ENCODE measurements around the gene BICDL1.

BICDL1 gene

DNA sequence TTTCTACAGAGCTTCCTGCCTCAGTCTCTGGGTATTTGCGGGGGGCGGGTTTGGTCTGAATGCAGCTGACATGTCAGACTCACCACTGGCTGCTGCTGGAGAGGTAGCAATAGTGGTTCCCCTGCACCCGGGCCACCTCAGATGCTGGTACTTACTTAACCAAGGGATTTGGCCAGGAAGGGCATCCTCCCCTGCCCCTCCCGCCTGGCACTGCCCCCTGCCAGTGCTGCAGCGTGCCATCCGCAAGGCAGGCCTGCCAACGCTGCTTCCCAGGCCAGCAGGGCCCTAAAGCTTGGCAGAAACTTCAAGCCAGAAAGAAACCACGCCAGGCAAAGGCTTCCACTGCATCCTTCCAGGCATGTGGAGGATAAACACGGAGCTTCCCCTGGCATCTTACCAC is 105.4 kb downstream of the BICDL1 start:
- H3K4me3 ChIP-seq (ENCODE audit: low read depth, low read length) = no peak overlapping the region
- no peak for TF ChIP-seq CTCF (IDR thresholded peaks at IDR 0.05; ENCODE audit: borderline replicate concordance, insufficient read depth, low read depth, low read length)

DNA sequence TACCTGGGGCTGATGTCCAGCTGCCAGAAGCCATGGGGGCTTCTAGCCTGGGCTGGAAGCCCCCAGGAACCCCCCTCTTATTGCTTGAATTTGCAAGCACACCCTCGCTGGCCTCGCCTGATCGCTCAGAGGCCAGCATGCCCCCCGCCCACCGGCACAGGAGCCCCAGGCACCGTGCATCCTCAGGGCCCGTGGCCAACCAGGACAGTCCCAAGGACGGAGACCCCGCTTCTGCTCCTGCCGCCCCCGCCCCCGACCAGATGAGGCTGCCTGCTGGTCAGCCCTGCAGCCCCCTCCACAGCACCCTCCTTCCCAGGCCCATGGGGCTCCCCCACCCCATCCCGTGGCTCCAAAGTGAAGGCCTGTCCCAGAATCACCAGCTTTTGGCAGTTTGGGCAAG is 106.3 kb downstream of the BICDL1 start:
- TF ChIP-seq CTCF (IDR thresholded peaks at IDR 0.05; ENCODE audit: borderline replicate concordance, insufficient read depth, low read depth, low read length) = no peak
- no peak overlapping the region for H3K4me3 ChIP-seq (ENCODE audit: low read depth, low read length)

GRCh38 chr12:120095736-120096135 is 106.7 kb downstream of the BICDL1 start:
- no peak overlapping the region for H3K4me3 ChIP-seq (ENCODE audit: low read depth, low read length)
- no peak for TF ChIP-seq CTCF (IDR thresholded peaks at IDR 0.05; ENCODE audit: borderline replicate concordance, insufficient read depth, low read depth, low read length)

DNA sequence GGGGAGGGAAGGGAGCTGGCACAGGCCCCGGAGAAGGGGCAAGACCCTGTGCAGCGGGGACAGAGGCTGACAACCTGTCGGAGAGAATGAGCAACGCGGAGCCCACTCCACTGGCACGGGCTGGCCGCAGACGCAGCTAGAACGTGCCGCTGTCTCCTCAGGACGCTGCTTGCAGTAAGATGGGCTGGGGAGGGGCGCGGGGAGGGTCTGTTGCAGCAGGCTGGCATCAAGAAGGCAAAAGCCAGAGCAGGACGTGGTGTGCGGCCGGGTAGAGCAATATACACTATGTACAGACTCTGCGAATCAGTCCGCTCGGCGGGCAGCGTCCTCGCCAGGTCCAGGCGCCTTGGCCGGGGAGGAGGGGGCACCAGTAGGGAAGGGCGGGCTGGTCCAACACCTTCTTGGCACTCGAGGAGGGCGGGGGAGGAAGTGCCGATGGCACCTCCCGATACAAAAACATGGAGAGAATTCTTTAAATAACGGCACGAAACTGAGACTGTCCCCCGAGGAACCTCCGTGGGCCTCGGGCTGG is 107.7 kb downstream of the BICDL1 start:
- no peak overlapping the region for H3K4me3 ChIP-seq (ENCODE audit: low read depth, low read length)
- TF ChIP-seq CTCF (IDR thresholded peaks at IDR 0.05; ENCODE audit: borderline replicate concordance, insufficient read depth, low read depth, low read length) = no peak

- no peak for TF ChIP-seq CTCF (IDR thresholded peaks at IDR 0.05; ENCODE audit: borderline replicate concordance, insufficient read depth, low read depth, low read length)
Observed at GRCh38 chr12:120098756-120099470, 109.9 kb downstream of the BICDL1 start.

GRCh38 chr12:120099738-120100137 is 110.7 kb downstream of the BICDL1 start:
- H3K4me3 ChIP-seq (ENCODE audit: low read depth, low read length) = no peak overlapping the region
- TF ChIP-seq CTCF (IDR thresholded peaks at IDR 0.05; ENCODE audit: borderline replicate concordance, insufficient read depth, low read depth, low read length) = no peak

More at GRCh38 chr12:120098756-120099470, 109.9 kb downstream of the BICDL1 start:
- H3K4me3 ChIP-seq (ENCODE audit: low read depth, low read length) = no peak overlapping the region

DNA sequence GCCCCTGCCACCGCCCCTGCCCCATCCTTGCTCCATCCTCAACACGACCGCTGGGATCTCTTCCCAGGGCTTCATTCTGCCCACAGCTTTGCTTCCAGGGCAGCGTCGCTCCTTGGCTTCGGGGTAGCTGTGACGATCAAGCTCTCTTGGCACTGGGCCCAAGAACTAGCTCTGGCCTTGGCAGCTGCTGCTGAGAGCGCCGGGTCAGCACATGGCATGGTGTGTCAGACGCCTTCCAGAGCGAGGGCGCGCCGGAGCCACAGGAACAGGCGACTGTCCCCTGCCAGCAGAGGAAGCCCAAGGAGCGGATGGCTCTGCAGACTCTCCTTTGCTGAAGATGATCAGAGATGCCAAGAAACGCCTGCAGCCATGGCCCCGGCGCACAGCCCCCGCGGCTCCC is 111.6 kb downstream of the BICDL1 start:
- TF ChIP-seq CTCF (IDR thresholded peaks at IDR 0.05; ENCODE audit: borderline replicate concordance, insufficient read depth, low read depth, low read length) = no peak
- no peak overlapping the region for H3K4me3 ChIP-seq (ENCODE audit: low read depth, low read length)

Data from GM12875 (cell line).